GM19025 (cell line): ENCODE results near the gene RRAD.
"Not testable (repeated sequence)": the region's sequence is repeated elsewhere in the genome, so short reads cannot be mapped to it uniquely, and the experiment has no call there.

Source experiments
- ATAC-seq: cut with Tn5 transposase; IDR thresholded peaks from one replicate; pipeline ENCODE4 v1.9.1; 2021; ENCODE audit warnings: mild to moderate bottlenecking, low read depth, moderate library complexity; ENCODE audit not compliant: unreplicated experiment

Gene RRAD

GRCh38 chr16:66935314-66936011 lies 10.1 kb upstream of the RRAD start, which contains the start of gene CES2:
Gene CES2 (plus strand): TSS chr16:66935516. CDS start chr16:66935636, 120 bp downstream.
- ATAC-seq: no peak

GRCh38 chr16:66934839-66935313 lies 9.5 kb upstream of the RRAD start:
- not testable (repeated sequence) for ATAC-seq

DNA sequence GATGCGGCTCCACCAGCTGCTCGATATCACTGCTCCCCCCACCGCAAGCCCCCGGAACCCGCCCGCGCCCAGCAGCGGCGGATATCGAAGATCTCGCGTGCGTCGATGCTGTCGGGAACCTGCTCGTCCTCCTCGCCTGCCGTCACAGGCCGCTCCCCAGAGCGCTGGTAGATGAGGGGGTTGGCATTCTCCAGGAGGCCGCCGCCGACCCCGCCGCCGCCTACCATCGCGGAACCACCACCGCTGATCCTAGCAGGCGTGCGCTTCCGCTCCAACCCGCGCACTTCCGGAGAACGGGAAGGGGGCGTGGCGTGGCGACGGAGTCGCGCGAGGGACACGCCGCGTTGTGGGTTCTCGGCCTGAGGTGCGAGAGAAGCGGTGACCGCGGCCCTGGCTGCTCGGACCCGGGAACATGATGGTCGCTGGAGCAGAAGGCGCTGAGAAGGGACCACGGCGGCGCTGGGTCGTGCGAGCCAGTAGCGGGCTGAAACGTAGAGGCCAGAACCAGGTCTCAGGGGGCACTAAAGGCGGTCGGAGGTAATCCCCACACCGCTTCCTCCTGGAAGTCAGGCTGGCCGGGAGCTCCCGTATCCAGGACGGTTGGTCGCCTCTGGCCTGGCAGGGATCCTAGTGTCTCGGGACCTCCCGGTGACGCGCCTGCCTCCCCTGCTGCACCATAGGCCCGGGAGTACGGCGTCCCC lies 9.0 kb upstream of the RRAD start, which contains the start of gene CIAO2B:
TSS of gene CIAO2B (minus strand) at position 265 of the 701 bp plus-strand sequence. CDS start at position 227, 38 bp downstream.
- ATAC-seq: peak; percentile 78

- ATAC-seq: peak; percentile 14
Observed at GRCh38 chr16:66933776-66934137, 8.4 kb upstream of the RRAD start.

DNA sequence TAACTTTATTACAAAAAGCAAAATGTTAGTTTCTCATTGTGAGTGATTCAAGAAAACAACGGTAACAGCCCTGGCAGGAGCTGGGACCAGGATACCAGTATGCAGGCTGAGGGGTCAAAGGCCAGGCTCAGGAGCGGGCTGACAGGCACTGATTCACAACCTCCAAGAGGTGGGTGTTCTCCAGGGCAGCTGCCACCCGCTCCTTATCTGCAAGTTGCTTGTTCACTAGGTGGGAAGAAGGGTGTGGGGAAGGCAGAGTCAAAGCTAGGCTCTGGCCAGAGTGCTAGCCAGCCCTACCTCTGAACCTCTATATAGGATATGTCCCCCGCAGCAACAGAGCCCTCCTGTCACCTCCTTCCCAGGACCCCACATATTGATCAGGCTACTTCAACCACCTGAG lies 6.7 kb upstream of the RRAD start:
- no peak for ATAC-seq

DNA sequence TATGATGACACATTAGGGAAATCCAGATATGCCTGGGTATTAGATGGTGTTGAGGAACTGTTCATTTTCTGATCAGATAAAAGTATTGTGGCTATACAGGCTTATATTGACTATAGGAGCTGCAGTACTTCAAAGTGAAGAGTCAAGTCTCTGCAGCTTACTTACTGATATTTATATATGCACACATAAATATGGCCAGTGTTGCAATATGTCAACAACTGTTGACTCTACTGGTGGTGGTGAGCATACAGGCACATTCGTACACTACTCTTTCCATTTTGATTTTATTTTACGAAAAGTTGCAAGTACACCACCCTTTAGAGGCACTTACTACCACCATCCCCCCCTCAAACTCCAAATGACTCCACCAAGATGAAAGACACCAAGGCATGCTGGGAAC lies 6.3 kb upstream of the RRAD start:
- no peak for ATAC-seq

DNA sequence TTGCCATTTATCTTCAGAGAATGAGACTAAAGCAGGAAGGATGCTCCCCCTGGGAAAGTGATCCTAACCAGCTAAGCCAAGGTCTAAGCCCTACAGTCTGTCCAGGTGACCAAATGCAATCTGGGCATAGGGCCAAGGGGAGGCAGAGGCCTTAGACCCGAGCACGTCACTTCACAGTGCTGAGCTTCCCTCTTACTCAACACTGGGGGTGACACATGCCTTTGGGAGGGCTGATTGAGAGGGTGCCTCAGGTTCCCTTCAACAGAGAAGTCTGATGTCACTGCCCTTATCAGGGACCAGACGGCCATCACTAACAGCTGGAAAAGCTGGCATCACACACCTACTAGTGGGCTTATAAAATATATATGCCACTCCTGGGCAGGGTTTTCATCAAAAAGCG lies 4.9 kb upstream of the RRAD start:
- ATAC-seq: no peak

DNA sequence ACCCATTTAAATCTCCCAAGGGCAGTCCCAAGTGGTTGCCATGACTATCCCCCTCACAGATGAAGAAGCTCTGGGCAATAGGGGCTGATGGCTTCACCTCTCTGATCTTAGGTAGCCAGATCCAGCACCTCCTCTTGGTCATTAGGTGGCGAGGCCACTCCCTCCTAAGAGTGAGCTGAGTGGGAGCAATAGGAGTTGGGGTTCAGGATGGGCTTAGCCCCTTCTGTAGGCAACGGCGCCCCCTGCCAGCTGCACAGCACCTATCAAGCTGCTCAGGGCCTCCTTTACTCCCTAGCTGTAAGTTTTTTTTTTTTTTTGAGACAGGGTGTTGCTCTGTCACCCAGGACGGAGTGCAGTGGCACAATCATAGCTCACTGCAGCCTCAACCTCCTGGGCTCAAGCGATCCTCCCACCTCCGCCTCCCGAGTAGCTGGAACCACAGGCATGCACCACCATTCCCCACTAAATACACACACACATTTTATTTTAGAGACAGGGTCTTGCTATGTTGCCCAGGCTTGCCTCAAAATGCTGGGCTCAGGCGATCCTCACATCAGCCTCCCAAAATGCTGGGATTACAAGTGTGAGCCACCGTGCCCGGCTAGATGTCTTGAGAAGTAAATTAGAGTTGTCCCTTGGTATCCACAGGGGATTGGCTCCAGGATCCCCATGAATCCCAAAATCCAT lies 3.5 kb upstream of the RRAD start:
- no peak for ATAC-seq

- ATAC-seq: no peak
Observed at GRCh38 chr16:66927918-66928649, 2.7 kb upstream of the RRAD start.

DNA sequence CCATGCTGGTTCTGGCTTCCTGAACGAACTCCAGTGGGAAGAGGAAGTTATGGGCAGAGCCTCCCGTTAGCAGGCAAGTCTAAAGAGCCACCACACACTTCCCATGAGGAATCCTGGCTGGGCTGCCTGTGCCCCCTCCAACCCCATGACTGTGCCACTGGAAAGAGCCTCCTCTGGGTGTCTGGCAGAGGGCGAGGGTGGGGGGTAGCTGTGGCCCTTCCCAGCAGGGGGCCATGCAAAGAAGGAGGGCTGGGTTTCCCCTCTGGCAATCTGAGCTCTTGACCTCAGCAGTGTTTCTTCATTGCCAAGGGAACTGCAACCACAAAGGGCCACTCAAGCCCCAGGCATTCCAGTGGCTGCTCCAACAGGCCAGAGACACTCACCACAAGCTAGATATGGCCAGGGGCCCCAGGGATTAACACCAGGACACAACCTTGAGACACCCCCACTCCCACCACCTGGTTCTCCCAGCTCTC lies 1.7 kb upstream of the RRAD start:
- no peak for ATAC-seq

DNA sequence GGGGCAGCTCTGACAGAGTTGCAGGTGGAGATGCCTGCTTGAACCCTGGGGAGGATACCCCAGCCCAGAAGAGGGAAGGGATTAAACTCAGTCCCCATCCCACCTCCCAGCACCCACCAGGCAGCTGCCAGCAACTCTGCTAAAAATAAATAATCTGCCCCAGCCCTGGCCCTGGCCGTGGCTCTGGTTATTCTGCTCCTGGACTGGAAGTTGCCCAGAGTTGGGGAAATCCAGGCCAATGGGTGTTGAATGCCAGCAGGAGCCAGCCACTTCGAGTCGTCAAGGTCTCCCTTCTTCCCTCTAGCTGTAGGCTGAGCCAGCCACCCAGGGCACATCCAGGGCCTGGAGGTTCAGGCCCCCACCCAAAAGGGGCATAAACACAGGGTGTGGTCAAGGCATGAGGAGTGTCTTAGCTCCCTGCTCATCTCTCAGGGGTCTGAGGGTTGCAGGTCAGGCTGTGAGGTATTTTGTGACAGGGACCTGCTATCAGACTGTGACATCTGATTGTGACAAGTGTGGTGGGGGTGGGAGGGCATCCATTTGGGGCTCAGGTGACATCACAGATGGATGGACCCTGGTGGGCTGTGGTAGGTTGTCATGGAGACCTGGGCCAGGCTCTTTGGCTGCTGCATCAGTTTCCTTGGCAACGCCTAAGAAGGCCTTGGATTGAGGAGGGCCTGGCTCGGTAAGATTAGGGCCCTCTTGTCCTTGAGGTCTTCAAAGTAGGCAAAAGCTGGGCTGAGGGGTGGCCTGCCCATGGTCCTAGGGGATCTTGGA lies 1.0 kb upstream of the RRAD start:
- no peak for ATAC-seq

GRCh38 chr16:66924527-66925321 lies 611 bp downstream of the RRAD start:
- peak; percentile 42 for ATAC-seq

DNA sequence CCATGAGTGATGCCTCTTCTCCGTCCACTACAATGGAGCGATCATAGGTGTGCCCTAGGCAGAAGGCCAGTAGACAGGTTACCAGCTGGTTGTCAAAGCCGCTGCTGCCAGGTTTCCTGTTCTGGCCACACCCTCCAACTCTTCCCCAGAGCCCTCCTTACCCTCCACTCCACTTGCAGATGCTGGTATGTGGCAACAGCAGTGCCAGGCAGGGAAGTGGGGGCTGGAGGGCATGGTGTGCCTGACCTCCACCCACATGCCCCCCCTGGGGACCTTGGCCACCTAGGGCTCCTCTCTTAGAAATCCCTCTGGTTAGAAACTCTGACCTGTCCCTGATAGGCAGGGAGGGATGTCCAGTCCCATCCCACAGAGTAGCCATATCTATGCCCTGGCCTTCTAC lies 1.5 kb downstream of the RRAD start:
- ATAC-seq: no peak

DNA sequence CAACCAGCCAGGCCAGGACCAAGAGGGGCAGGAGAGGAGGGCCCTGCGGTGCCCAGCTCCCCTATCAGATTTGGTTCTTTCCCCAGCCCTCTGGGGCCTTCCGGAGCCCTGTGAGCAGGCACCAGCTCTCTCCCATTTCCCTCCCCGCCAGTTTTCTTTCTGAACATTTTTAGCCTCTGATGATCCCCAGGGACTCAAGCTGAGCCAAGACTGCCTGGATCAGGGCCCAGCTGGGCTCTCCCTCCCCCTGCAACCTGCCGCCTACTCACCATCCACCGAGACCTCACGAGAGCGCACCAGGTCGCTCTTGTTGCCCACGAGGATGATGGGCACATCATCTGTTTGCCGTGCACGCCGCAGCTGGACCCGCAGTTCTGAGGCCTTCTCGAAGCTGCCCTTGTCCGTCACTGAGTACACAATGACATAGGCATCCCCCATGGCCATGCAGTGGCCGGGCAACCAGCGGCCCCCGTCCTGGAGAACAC lies 2.0 kb downstream of the RRAD start:
- no peak for ATAC-seq

- no peak for ATAC-seq
Observed at GRCh38 chr16:66921729-66922450, 3.4 kb downstream of the RRAD start.

DNA sequence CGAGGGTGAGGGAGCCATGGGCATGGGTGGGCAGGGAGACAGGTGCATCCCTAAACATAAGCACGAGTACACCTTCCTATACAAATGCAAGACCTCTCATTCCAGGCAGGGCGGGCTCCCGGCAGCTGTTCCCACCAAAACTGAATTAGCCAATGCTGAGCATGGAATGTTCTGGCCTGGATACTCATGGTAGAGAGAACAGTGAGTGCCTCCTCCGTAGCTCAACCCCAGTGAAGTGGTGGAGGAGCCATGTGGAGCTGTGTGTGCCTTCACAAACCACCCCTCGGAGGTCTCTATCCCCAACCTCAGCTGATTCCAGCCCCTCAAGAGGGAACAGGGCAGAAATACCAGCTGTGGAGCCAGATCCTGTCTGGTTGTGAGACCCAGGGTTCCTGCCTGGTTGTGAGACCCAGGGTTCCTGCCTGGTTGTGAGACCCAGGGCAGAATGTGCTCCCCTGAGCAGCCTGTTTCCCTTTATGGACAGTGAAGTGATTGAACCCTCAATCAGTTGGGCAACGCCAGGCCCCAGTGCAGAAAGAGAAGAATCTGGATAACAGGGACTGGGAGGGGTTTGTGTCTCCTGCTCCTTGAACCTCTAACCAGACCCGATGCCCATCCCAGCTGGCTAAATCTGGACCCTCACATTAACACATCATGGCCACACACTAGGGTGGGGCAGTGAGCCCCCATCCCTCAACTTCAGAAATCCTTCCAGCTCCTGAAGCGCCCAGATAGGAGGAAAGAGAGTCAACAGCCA lies 4.2 kb downstream of the RRAD start:
- no peak for ATAC-seq

- no peak for ATAC-seq
Observed at GRCh38 chr16:66920299-66920590, 5.1 kb downstream of the RRAD start.
